ENCODE results near the gene IGSF11. TPM values are rescaled to one million over a fixed set of nuclear protein-coding genes. Genes with fewer than 3 reads are reported as not detected.

IGSF11 gene
- total RNA-seq, 1 donor from 2014 or later = 1.1 TPM

GRCh38 chr3:118951089-118951488 lies 83.6 kb downstream of the IGSF11 start:
- DNase-seq (ENCODE audit: low read depth) (no peak), FAIRE-seq (no peak)
- Histone ChIP-seq H3K27me3 (ENCODE audit: control insufficient read depth, insufficient read depth, low read length) (no peaks in the 10 kb centered on the region), H3K36me3 (ENCODE audit: control insufficient read depth, insufficient read depth, low read length) (no peaks in the 10 kb centered on the region), H3K4me3 (ENCODE audit: low read depth, low read length) (no peak overlapping the region)
- TF ChIP-seq CTCF (IDR thresholded peaks at IDR 0.05; ENCODE audit: insufficient read depth, low read length, severe bottlenecking) = no peak

- no peak for TF ChIP-seq CTCF (IDR thresholded peaks at IDR 0.05; ENCODE audit: insufficient read depth, low read length, severe bottlenecking)
- no peak for DNase-seq (ENCODE audit: low read depth)
- H3K4me3 ChIP-seq (ENCODE audit: low read depth, low read length) = no peak overlapping the region
- no peaks in the 10 kb centered on the region for H3K27me3 ChIP-seq (ENCODE audit: control insufficient read depth, insufficient read depth, low read length)
- no peak for FAIRE-seq
- H3K36me3 ChIP-seq (ENCODE audit: control insufficient read depth, insufficient read depth, low read length) = no peaks in the 10 kb centered on the region
These were observed 85.4 kb downstream of the IGSF11 start for GRCh38 chr3:118949113-118949760.

- no peaks in the 10 kb centered on the region for H3K27me3 ChIP-seq (ENCODE audit: control insufficient read depth, insufficient read depth, low read length)
- no peaks in the 10 kb centered on the region for H3K36me3 ChIP-seq (ENCODE audit: control insufficient read depth, insufficient read depth, low read length)
- FAIRE-seq (no peak), DNase-seq (ENCODE audit: low read depth) (no peak)
- TF ChIP-seq CTCF (IDR thresholded peaks at IDR 0.05; ENCODE audit: insufficient read depth, low read length, severe bottlenecking) = no peak
- no peak overlapping the region for H3K4me3 ChIP-seq (ENCODE audit: low read depth, low read length)
These were observed 86.5 kb downstream of the IGSF11 start for GRCh38 chr3:118948146-118948545.

GRCh38 chr3:118946449-118946848 lies 88.2 kb downstream of the IGSF11 start:
- no peak for DNase-seq (ENCODE audit: low read depth)
- H3K27me3 ChIP-seq (ENCODE audit: control insufficient read depth, insufficient read depth, low read length) = no peaks in the 10 kb centered on the region
- TF ChIP-seq CTCF (IDR thresholded peaks at IDR 0.05; ENCODE audit: insufficient read depth, low read length, severe bottlenecking) = no peak
- no peaks in the 10 kb centered on the region for H3K36me3 ChIP-seq (ENCODE audit: control insufficient read depth, insufficient read depth, low read length)
- no peak for FAIRE-seq
- H3K4me3 ChIP-seq (ENCODE audit: low read depth, low read length) = no peak overlapping the region

GRCh38 chr3:118945834-118946233 lies 88.8 kb downstream of the IGSF11 start:
- H3K36me3 ChIP-seq (ENCODE audit: control insufficient read depth, insufficient read depth, low read length) = no peaks in the 10 kb centered on the region
- H3K4me3 ChIP-seq (ENCODE audit: low read depth, low read length) = no peak overlapping the region
- TF ChIP-seq CTCF (IDR thresholded peaks at IDR 0.05; ENCODE audit: insufficient read depth, low read length, severe bottlenecking) = no peak
- DNase-seq (ENCODE audit: low read depth) (no peak), FAIRE-seq (no peak)
- no peaks in the 10 kb centered on the region for H3K27me3 ChIP-seq (ENCODE audit: control insufficient read depth, insufficient read depth, low read length)

- Histone ChIP-seq H3K36me3 (ENCODE audit: control insufficient read depth, insufficient read depth, low read length) (no peaks in the 10 kb centered on the region), H3K27me3 (ENCODE audit: control insufficient read depth, insufficient read depth, low read length) (no peaks in the 10 kb centered on the region), H3K4me3 (ENCODE audit: low read depth, low read length) (no peak overlapping the region)
- TF ChIP-seq CTCF (IDR thresholded peaks at IDR 0.05; ENCODE audit: insufficient read depth, low read length, severe bottlenecking) = no peak
- FAIRE-seq (no peak), DNase-seq (ENCODE audit: low read depth) (no peak)
These were observed 91.0 kb downstream of the IGSF11 start for GRCh38 chr3:118943597-118943996.

All from bronchial epithelial cell (primary cell).